Measurements from ENCODE around the gene GDF15.
"Not testable (repeated sequence)": the region's sequence is repeated elsewhere in the genome, so short reads cannot be mapped to it uniquely, and the experiment has no call there.

GDF15 gene

DNA sequence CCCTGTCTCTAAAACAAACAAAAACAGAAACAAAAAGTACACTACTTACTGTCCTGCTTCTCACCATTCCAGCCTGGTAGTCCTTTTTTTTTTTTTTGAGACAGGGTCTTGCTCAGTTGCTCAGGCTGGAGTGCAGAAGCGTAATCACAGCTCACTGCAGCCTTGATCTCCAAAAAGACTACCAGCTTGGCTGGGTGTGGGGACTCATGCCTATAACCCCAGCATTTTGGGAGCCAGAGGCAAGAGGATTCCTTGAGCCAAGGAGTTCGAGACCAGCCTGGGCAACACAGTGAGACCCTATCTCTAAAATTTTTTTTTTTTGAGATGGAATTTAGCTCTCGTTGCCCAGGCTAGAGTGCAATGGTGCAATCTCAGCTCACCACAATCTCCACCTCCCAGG, 5.1 kb upstream of the GDF15 start:
- no peak for DNase-seq
- Mint-ChIP-seq H3K27me3 (ENCODE audit: low read depth, poor library complexity) (peaks cover 12% of the 10 kb centered on the region), H3K9me3 (no peaks in the 10 kb centered on the region), H3K4me3 (no peak overlapping the region), H3K4me1 (peaks cover 48% of the 10 kb centered on the region), H3K27ac (no peak overlapping the region), H3K36me3 (ENCODE audit: low read depth) (no peaks in the 10 kb centered on the region)
- TF ChIP-seq, protein P1, sequence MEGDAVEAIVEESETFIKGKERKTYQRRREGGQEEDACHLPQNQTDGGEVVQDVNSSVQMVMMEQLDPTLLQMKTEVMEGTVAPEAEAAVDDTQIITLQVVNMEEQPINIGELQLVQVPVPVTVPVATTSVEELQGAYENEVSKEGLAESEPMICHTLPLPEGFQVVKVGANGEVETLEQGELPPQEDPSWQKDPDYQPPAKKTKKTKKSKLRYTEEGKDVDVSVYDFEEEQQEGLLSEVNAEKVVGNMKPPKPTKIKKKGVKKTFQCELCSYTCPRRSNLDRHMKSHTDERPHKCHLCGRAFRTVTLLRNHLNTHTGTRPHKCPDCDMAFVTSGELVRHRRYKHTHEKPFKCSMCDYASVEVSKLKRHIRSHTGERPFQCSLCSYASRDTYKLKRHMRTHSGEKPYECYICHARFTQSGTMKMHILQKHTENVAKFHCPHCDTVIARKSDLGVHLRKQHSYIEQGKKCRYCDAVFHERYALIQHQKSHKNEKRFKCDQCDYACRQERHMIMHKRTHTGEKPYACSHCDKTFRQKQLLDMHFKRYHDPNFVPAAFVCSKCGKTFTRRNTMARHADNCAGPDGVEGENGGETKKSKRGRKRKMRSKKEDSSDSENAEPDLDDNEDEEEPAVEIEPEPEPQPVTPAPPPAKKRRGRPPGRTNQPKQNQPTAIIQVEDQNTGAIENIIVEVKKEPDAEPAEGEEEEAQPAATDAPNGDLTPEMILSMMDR (IDR thresholded peaks at IDR 0.05), result no peak

DNA sequence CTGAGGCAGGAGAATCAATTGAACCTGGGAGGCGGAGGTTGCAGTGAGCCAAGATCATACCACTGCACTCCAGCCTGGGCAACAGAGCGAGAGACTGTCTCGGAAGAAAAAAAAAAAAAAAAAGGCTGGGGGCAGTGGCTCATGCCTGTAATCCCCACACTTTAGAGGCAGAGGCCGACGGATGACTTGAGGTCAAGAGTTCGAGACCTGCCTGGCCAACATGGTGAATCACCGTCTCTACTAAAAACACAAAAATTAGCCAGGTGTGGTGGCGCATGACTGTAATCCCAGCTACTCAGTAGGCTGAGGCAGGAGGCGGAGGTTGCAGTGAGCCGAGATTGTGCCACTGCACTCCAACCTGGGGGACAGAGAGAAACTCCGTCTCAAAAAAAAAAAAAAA, 2.3 kb upstream of the GDF15 start:
- H3K9me3 Mint-ChIP-seq; DNase-seq; H3K36me3 Mint-ChIP-seq (ENCODE audit: low read depth); H3K27ac Mint-ChIP-seq; H3K4me3 Mint-ChIP-seq: not testable (repeated sequence)
- Mint-ChIP-seq H3K27me3 (ENCODE audit: low read depth, poor library complexity) (peaks cover 38% of the 10 kb centered on the region), H3K4me1 (peaks cover 47% of the 10 kb centered on the region)

DNA sequence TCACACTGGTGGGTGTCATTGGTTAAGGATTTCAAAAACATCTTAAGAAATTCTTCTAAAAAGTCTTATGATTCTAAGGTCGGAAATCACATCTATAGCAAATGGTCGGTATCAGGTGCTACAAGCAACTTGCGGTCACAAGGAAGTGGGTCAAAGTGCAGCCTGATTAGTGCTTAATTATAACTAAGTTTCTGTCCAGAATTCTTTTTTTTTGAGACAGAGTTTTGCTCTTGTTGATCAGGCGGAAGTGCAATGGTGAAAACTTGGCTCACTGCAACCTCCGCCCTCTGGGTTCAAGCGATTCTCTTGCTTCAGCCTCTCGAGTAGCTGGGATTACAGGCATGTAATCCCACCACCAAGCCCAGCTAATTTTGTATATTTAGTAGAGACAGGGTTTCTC, 1.2 kb upstream of the GDF15 start:
- Mint-ChIP-seq H3K27me3 (ENCODE audit: low read depth, poor library complexity) (peaks cover 44% of the 10 kb centered on the region), H3K4me3 (no peak overlapping the region), H3K9me3 (no peaks in the 10 kb centered on the region)

DNA sequence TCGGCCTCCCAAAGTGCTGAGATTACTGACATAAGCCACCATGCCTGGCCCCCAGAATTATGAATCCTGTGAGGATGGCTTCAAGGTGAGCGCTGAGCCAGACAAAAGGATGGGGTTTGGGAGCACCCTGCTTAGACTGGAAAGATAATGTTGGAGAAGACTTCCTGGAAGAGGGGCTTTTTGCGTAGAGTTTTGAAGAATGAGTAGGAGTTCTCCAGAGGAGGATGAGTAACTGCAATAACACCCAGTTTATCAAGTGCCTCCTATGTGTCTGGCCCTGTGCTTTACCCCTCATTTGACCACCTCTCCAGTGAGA, 641 bp upstream of the GDF15 start:
- TF ChIP-seq, protein P1 (IDR thresholded peaks at IDR 0.05), result no peak
- Mint-ChIP-seq H3K4me3 (no peak overlapping the region), H3K9me3 (no peaks in the 10 kb centered on the region), H3K27me3 (ENCODE audit: low read depth, poor library complexity) (peaks cover 47% of the 10 kb centered on the region), H3K4me1 (peaks cover 42% of the 10 kb centered on the region), H3K36me3 (ENCODE audit: low read depth) (no peaks in the 10 kb centered on the region), H3K27ac (no peak overlapping the region)
- DNase-seq, result no peak

More for the DNA sequence above, 1.2 kb upstream of the GDF15 start:
- Mint-ChIP-seq H3K36me3 (ENCODE audit: low read depth) (no peaks in the 10 kb centered on the region), H3K27ac (no peak overlapping the region), H3K4me1 (peaks cover 47% of the 10 kb centered on the region)
- TF ChIP-seq, protein P1 (IDR thresholded peaks at IDR 0.05), result no peak
- DNase-seq, result no peak

DNA sequence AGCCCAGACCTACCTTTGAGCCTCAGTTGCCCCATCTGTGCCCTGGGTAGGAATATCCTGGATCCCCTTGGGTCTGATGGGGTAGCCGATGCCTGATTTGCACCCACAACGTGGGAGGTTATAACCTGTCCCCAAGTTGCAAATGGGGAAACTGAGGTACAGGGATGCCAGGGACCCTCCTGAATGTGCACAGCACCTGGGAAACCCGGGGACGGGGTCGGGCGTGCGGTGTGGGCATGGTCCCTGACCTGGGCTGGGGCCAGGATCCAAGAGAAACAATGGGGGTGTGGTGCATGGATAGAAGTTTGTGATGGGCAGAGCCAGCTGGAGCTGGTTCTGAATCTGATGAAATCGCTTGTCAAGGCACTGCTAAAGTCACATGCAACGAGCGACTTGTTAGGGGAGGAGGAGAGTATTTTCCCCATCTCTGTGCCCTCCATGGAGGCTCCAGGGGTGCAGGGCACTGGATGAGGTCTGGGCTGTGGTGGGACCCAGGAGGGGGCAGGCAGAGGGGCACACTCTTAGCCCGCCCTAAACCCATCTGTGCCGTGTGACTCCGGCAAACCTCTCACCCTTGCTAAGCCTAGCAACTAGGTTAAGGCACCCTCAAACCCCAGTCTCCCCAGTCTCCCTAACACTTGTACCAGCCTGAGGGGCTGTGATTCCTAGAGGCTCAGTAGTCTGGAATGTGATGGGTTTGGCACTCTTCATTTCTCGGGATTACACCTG, 749 bp downstream of the GDF15 start:
- DNase-seq, result no peak
- TF ChIP-seq, protein P1 (IDR thresholded peaks at IDR 0.05), result no peak
- no peak overlapping the region for H3K27ac Mint-ChIP-seq
- H3K9me3 Mint-ChIP-seq, result no peaks in the 10 kb centered on the region
- H3K36me3 Mint-ChIP-seq (ENCODE audit: low read depth), result no peaks in the 10 kb centered on the region
- H3K4me3 Mint-ChIP-seq, result peak overlapping the region; percentile 71
- H3K4me1 Mint-ChIP-seq, result peaks cover 38% of the 10 kb centered on the region
- H3K27me3 Mint-ChIP-seq (ENCODE audit: low read depth, poor library complexity), result peaks cover 52% of the 10 kb centered on the region

DNA sequence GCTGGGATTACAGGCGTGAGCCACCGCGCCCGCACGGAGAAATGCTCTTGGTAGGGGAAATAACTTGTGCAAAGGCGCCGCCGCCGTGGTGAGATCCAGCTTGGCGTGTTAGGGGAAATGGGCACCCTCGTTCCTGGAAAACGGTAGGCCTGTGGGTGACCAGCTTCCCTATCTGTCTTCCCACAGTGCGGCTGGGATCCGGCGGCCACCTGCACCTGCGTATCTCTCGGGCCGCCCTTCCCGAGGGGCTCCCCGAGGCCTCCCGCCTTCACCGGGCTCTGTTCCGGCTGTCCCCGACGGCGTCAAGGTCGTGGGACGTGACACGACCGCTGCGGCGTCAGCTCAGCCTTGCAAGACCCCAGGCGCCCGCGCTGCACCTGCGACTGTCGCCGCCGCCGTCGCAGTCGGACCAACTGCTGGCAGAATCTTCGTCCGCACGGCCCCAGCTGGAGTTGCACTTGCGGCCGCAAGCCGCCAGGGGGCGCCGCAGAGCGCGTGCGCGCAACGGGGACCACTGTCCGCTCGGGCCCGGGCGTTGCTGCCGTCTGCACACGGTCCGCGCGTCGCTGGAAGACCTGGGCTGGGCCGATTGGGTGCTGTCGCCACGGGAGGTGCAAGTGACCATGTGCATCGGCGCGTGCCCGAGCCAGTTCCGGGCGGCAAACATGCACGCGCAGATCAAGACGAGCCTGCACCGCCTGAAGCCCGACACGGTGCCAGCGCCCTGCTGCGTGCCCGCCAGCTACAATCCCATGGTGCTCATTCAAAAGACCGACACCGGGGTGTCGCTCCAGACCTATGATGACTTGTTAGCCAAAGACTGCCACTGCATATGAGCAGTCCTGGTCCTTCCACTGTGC, 2.4 kb downstream of the GDF15 start:
- Mint-ChIP-seq H3K4me1 (peaks cover 26% of the 10 kb centered on the region), H3K9me3 (no peaks in the 10 kb centered on the region), H3K36me3 (ENCODE audit: low read depth) (no peaks in the 10 kb centered on the region), H3K4me3 (peak overlapping the region; percentile 52), H3K27me3 (ENCODE audit: low read depth, poor library complexity) (peaks cover 52% of the 10 kb centered on the region), H3K27ac (no peak overlapping the region)
- DNase-seq, result peak; percentile 91
- TF ChIP-seq, protein P1 (IDR thresholded peaks at IDR 0.05), result peak; percentile 99

Data from nephron progenitor cell (in vitro differentiated cells).